Chondrocyte (in vitro differentiated cells): Measurements from ENCODE around the gene MRPL50. TPM values are rescaled to one million over a fixed set of nuclear protein-coding genes. Genes with fewer than 3 reads are reported as not detected.

Experiments used
- DNase-seq: peaks from one replicate; pipeline ENCODE4 v3.0.0; 2021; ENCODE audit warnings: mixed read lengths, low spot score
- H3K27ac Mint-ChIP-seq: one replicate; pipeline ENCODE4 v1.8.0; 2021; ENCODE audit warnings: mild to moderate bottlenecking, moderate library complexity, mixed read lengths; ENCODE audit not compliant: unreplicated experiment
- H3K27me3 Mint-ChIP-seq: 2 replicates; pipeline ENCODE4 v1.8.0; 2021; ENCODE audit warnings: low read depth, mixed read lengths
- H3K36me3 Mint-ChIP-seq: 2 replicates; pipeline ENCODE4 v1.8.0; 2021; ENCODE audit warnings: low read depth, mixed read lengths
- H3K4me1 Mint-ChIP-seq: 2 replicates; pipeline ENCODE4 v1.8.0; 2021; ENCODE audit warnings: low read depth, mild to moderate bottlenecking, mixed read lengths
- H3K4me3 Mint-ChIP-seq: one replicate; pipeline ENCODE4 v1.8.0; 2021; ENCODE audit warnings: mild to moderate bottlenecking, moderate library complexity, mixed read lengths; ENCODE audit not compliant: unreplicated experiment
- H3K9me3 Mint-ChIP-seq: 2 replicates; pipeline ENCODE4 v1.8.0; 2021; ENCODE audit warnings: low read depth, mixed read lengths
- CTCF ChIP-seq: fragments of 200-600 bp; sonication (generic); IDR thresholded peaks from 2 replicates; pipeline ENCODE4 v1.5.0; 2021; ENCODE audit warnings: antibody characterized with exemption, mild to moderate bottlenecking, moderate library complexity
- total RNA-seq: library from RNA; stranded (reverse); gene quantifications from 3 replicates; pipeline ENCODE4 v1.2.1, GENCODE V29; 2021

Gene MRPL50
- total RNA-seq, 1 donor from 2014 or later = 7.2 TPM

- Mint-ChIP-seq H3K9me3 (no peaks in the 10 kb centered on the region), H3K36me3 (no peaks in the 10 kb centered on the region), H3K27me3 (no peaks in the 10 kb centered on the region), H3K4me1 (peaks cover 18% of the 10 kb centered on the region), H3K27ac (no peak overlapping the region), H3K4me3 (no peak overlapping the region)
- no peak for DNase-seq
- TF ChIP-seq CTCF = no peak
Observed at GRCh38 chr9:101362450-101362849, 36.0 kb downstream of the MRPL50 start.

GRCh38 chr9:101360647-101361046 lies 37.8 kb downstream of the MRPL50 start:
- no peak for TF ChIP-seq CTCF
- Mint-ChIP-seq H3K9me3 (no peaks in the 10 kb centered on the region), H3K27me3 (no peaks in the 10 kb centered on the region), H3K4me3 (no peak overlapping the region), H3K36me3 (no peaks in the 10 kb centered on the region), H3K4me1 (peaks cover 10% of the 10 kb centered on the region), H3K27ac (no peak overlapping the region)
- DNase-seq = no peak

- no peaks in the 10 kb centered on the region for H3K27me3 Mint-ChIP-seq
Observed at GRCh38 chr9:101359679-101360078, 38.7 kb downstream of the MRPL50 start.

GRCh38 chr9:101356619-101357018 lies 41.8 kb downstream of the MRPL50 start:
- Mint-ChIP-seq H3K4me3 (no peak overlapping the region), H3K27me3 (peaks cover 1% of the 10 kb centered on the region), H3K9me3 (no peaks in the 10 kb centered on the region), H3K4me1 (no peaks in the 10 kb centered on the region), H3K27ac (no peak overlapping the region), H3K36me3 (no peaks in the 10 kb centered on the region)
- TF ChIP-seq CTCF = no peak
- DNase-seq = no peak

More at GRCh38 chr9:101359679-101360078, 38.7 kb downstream of the MRPL50 start:
- Mint-ChIP-seq H3K36me3 (no peaks in the 10 kb centered on the region), H3K9me3 (no peaks in the 10 kb centered on the region), H3K4me3 (no peak overlapping the region), H3K4me1 (peaks cover 4% of the 10 kb centered on the region), H3K27ac (no peak overlapping the region)
- TF ChIP-seq CTCF = no peak
- no peak for DNase-seq

- H3K27me3 Mint-ChIP-seq = peaks cover 4% of the 10 kb centered on the region
- no peaks in the 10 kb centered on the region for H3K4me1 Mint-ChIP-seq
- no peak for TF ChIP-seq CTCF
- no peak overlapping the region for H3K4me3 Mint-ChIP-seq
- no peak for DNase-seq
- H3K9me3 Mint-ChIP-seq = no peaks in the 10 kb centered on the region
- H3K27ac Mint-ChIP-seq = no peak overlapping the region
- H3K36me3 Mint-ChIP-seq = no peaks in the 10 kb centered on the region
Observed at GRCh38 chr9:101354765-101355708, 43.4 kb downstream of the MRPL50 start.
